ENCODE results near the gene RARRES2. TPM values are rescaled to one million over a fixed set of nuclear protein-coding genes. Genes with fewer than 3 reads are reported as not detected.

Gene RARRES2
- total and polyA plus RNA-seq, 2 of the 13 experiments (the other 11 are each of a cell fraction or from before 2014, with no cell fraction given): 134 to 172 TPM

DNA sequence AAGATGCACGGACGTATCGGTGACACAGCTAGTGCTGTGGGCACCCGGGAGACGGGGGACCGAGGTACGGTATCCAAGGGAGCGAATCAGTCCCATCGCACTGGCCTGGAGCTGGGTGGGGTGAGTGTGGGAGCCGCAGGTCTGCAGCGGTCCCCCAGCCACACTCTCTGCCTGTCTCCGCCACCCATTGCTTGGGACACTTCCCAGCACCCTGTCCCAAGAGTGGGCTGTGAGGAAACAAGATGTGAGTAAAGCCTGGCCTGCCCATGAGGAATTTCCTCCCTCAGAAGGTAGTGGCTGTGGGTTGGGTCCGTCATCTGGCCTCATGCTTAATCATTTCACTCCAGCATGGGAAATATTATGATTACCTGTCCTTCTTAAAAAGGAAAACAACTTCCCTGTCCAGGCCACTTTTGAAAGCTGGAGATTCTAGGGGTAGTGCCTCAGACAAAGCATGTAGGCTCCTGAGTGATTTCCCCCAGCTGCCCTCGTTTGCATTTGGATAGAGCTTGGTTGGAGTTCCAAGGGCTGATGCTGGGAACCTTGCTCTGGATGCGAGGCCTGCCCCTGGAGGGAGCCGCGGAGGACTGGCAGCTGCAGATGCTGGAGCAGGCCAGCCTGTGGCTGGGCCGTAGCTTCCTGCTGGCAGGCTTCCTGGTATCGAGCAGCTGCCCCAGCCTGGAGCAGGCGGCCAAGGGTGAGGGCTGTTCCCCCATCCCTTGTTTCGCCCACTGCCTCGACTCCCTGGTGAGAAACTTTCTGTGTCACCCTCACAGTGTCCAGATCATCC is 11.9 kb downstream of the RARRES2 start (continued):
- no peak for TF ChIP-seq ZBTB10 (CRISPR knock-in tag; IDR thresholded peaks at IDR 0.05; ENCODE audit: borderline replicate concordance)
- no peak for TF ChIP-seq CCDC6 (CRISPR knock-in tag; IDR thresholded peaks at IDR 0.05)
- TF ChIP-seq, protein P1, sequence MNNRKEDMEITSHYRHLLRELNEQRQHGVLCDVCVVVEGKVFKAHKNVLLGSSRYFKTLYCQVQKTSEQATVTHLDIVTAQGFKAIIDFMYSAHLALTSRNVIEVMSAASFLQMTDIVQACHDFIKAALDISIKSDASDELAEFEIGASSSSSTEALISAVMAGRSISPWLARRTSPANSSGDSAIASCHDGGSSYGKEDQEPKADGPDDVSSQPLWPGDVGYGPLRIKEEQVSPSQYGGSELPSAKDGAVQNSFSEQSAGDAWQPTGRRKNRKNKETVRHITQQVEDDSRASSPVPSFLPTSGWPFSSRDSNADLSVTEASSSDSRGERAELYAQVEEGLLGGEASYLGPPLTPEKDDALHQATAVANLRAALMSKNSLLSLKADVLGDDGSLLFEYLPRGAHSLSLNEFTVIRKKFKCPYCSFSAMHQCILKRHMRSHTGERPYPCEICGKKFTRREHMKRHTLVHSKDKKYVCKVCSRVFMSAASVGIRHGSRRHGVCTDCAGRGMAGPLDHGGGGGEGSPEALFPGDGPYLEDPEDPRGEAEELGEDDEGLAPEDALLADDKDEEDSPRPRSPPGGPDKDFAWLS (CRISPR knock-in tag; IDR thresholded peaks at IDR 0.05; ENCODE audit: borderline replicate concordance): no peak
- TF ChIP-seq ATM (IDR thresholded peaks at IDR 0.05; ENCODE audit: borderline replicate concordance): no peak
- TF ChIP-seq ZBTB49 (CRISPR knock-in tag; IDR thresholded peaks at IDR 0.05; ENCODE audit: borderline replicate concordance): no peak
- TF ChIP-seq RBFOX2 (IDR thresholded peaks at IDR 0.05; ENCODE audit: low read depth, low read length): peak; percentile 64
- TF ChIP-seq MAF1 (CRISPR knock-in tag; IDR thresholded peaks at IDR 0.05; ENCODE audit: borderline replicate concordance): no peak
- TF ChIP-seq ZSCAN9 (CRISPR knock-in tag; IDR thresholded peaks at IDR 0.05; ENCODE audit: borderline replicate concordance): no peak
- TF ChIP-seq ZFP37 (CRISPR knock-in tag; IDR thresholded peaks at IDR 0.05; ENCODE audit: borderline replicate concordance): no peak
- no peak for TF ChIP-seq SMARCE1 (IDR thresholded peaks at IDR 0.05; ENCODE audit: borderline replicate concordance)
- no peak for TF ChIP-seq ZNF543 (CRISPR knock-in tag; IDR thresholded peaks at IDR 0.05)
- TF ChIP-seq POLR2G (IDR thresholded peaks at IDR 0.05; ENCODE audit: low read depth, low read length): peak; percentile 39
- TF ChIP-seq ZNF75D (CRISPR knock-in tag; IDR thresholded peaks at IDR 0.05; ENCODE audit: borderline replicate concordance): no peak
- TF ChIP-seq POLR2AphosphoS5 (IDR thresholded peaks at IDR 0.05; ENCODE audit: low read depth, low read length): no peak
- TF ChIP-seq ZFP82 (CRISPR knock-in tag; IDR thresholded peaks at IDR 0.05; ENCODE audit: borderline replicate concordance): no peak
- no peak for TF ChIP-seq CBX1 (IDR thresholded peaks at IDR 0.05; ENCODE audit: low read depth)

Data from HepG2 (cell line).